NCI-H2227 (cell line): ENCODE measurements around the gene BTBD9.

Experiments
- DNase-seq: peaks from one replicate; lab custom pipeline; 2025; ENCODE audit not compliant: unreplicated experiment; lab: John Stamatoyannopoulos, UW

The BTBD9 gene

DNA sequence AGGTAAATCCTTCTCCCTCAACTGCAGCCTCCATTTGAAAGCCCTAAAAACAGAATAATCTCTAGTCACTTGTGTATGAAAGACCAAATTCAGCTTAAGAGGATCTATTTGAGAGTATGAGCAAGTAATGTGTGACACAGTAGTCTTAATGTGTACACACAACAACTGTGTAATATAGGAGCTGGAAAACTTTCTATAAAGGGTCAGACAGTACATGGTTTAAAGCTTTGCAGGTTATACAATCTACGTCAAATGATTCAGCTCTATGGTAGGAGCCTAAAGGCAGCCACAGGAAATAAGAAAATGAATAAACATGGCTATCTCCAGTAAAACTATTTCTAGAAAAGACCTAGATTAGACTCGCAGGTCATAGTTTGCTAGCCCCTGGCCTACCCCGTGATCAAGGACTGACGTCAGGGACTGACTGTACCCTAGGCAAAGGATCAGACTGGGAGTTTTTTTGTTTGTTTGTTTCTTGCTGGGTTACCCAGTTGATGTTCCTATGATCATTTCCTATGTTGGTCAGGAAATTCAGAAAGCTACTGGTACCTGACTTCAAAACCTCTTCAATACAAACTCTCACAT, 39.7 kb downstream of the BTBD9 start:
- DNase-seq = no peak

DNA sequence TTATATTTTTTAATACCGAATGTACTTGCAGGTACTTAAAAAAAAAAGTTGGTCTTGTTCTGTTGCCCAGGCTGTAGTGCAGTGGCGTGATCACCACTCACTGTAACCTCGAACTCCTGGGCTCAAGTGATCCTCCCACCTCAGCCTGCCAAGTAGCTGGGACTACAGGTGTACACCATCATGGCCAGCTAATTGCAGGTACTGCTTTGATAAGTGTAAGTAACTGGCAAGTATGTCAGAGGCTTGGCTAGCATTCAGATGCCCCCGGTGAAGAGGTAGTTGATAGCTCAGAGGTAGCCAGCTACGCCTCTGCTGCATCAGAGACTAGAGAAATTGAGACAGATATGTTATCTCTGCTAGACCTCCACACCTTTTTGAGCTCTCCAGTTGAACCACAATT, 40.5 kb downstream of the BTBD9 start:
- no peak for DNase-seq

DNA sequence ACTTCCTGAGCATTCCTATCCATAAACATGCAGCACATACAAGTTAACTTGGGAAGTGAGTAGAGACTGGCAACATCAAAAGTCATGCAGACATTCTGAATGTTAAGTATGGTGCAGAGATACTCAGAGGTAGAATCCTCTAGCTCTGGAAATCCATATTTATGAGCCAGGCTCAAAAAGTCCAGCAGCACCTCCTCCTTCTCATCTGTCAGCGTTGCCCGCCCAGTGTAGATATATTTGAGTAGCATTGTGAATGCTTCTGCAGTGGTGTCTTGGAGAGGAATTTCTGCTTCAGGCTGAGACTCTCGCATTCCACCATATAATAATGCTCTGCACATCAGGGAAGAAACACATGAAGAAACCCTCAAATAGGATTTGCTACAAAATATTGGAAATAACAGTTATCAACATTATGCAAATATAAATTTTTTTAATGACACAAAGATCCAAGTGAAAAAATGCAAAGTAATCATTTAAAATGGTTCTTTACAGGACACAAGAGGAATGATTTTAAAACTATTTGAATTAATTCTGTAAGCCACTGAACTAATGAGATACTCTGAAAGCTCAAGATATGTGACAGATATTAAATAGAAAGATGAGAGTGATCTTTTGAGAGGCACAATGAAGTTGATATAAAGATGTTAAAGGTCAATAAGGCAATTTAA, 45.6 kb downstream of the BTBD9 start:
- DNase-seq = no peak

DNA sequence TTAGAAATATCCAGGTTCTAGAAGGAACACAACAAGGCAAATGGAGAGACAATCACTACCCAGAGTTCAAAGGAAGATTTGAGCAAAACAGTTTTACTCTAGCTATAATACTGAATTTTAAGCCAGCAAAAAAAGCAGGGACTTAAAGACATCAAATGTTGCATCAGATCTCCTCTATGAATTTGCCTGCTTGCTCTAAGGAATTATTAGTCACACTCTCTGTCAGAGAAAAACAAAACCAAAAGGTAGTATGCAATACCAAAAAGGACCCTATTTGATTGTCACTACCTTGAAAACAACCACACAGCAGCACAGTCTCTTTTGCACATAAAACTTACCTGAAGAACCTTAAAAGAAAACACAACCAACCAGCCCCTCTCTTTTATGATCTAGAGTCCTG, 46.3 kb downstream of the BTBD9 start:
- no peak for DNase-seq

DNA sequence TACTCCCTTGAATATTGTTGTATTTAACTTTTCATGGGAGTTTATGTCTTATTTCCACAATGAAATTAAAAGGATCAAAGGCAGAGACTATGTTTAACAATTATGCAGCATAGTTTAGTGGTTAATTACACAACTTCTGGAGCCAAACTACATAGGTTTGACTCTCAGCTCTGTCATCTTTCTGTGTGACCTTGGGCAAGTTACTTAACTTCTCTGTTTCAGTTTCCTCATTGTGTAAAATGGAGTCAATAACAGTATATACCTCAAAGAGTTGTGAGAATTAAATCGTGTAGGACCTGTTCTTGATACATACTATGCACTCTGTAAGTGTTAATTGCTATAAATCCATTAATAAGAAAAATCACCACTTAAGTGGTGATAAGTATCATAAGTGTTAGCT, 48.3 kb downstream of the BTBD9 start:
- DNase-seq = no peak

DNA sequence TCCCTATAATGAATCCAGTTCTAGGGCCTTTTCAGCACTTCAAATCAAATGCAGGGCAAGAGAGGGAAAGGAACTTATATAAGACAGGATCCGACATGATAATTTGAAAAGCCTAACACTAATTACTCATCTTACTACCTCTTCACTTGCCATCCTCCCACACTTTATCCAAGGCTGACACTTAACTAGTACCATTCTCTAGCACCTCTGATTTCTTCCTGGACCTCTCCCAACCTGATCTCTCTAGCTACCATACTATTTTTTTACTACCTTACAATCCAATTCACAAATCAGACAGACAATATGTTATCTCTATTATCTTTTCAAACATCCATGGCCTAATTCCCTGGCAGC, 50.4 kb downstream of the BTBD9 start:
- DNase-seq = no peak

DNA sequence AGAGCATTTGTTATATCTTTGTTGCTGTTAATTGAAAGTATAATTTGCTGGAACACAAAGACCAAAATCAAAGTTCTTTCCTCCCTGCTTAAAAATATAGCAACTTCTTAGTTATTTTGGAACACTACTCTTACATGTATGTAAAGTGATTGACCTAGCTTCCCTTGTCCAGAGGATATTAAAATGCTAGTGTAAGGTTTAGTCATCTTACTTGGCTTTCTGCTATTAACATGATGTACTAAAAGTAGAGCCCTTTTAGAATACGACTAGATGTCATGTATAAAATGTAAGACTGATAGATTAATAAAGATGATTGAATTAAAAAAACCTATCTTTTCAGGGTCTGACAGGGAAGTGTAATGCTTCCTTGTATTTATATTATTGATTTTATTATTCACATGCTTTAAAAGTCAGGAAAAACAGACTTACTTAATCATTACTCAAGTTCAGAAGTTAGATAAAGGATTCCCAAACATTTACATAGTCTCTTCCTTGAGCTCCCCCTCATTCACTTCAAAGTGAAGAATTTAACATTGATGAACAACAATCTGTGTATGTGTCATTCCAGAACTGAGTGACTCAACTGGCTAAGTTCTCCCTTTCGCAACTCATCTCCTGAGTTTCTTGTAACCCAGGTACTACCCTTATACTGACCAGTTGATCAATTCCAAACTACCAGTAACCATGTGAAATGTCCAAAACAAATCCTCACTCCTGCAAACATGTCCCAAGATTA, 50.9 kb downstream of the BTBD9 start:
- DNase-seq = no peak

DNA sequence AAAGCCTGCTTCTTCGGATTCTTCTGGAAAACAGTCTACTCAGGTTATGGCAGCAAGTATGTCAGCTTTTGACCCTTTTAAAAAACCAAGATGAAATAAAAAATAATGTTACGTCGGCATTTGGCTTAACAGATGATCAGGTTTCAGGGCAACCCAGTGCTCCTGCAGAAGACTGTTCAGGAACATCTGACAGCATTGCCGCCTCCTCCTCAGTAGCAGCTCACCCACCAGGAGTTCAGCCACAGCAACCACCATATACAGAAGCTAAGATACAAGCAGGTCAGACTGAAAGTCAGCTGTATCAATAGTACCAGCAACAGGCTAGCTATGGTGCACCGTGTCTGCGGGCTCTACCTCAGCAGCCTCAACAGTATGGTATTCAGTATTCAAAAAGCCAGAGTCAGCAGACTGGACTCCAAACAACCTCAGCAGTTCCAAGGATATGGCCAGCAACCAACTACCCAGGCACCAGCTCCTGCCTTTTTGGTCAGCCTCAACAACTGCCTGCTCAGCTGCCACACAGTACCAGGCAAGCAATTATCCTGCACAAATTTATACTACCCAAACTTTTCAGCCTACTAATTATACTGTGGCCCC, 51.9 kb downstream of the BTBD9 start:
- no peak for DNase-seq

DNA sequence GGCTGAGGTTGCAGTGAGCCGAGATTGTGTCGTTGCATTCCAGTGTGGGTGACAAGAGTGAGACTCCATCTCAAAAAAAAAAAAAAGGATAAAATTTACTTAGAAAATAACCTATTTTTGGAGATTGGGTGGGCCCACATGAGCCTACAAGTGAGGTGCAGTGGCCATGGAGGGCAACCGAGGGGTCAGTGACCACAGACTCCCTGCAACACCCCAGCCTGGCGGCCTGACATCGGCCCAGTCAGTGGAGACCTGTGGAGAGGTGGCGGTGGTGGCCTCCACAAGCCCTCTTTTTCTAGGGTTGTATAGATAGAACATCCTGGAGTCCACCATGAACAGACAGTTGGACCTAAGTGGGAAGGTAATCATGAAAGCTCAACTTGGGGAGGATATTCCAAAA, 52.7 kb downstream of the BTBD9 start:
- DNase-seq = no peak

DNA sequence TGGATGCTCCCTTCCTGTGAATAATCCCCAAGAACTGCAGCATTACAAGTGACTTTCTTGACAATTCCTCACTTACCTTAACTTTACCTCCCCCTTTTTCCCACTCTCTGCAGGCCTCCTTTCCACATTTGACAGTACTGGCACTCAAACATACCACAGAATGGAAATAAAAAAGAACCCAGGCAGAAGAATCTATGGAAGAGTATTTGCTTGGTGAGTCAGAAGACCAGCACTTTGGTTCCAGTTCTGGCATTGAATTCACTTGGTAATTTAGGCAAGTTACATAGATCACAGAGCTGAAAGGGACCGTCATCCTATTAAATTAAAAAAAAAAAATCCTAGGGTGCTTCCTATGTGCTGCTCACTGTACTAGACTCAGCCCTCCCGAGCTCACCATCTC, 55.0 kb downstream of the BTBD9 start:
- no peak for DNase-seq

DNA sequence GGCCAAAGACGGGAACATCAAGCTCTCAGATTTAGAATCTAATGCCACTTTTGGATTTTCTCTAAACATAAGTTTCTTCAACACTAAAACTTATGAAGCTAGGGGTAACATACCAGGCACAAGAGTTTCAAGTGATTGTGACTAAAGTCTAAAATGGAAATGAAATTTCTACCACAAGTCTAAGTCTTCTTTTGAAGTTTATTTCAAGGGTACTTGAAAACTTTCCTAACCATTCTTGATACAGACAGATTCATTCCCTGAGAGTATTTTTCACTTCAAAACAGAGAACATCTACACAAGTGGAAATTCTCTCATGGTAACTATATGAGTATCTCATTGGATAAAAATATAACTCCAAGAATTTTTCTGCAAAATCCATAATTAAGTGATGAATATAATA, 56.2 kb downstream of the BTBD9 start:
- DNase-seq = no peak

DNA sequence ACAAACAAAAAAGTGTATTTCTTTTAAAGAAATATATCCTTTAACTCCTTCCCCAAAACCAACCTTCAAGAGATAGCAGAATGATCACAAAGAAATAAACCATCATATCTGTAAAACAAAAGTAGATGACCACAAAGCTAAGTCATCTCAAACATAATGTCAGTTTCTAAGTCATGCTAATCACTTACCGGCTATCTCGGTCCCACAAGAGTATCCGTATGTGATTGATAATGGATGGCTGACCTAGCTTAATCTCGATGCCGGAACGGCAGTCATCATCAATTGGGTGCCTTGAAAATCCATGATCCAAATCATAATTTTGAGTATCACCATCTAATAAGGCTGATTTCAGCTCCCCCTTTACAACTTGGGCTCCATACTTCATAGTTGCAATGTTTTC, 59.7 kb downstream of the BTBD9 start:
- no peak for DNase-seq

DNA sequence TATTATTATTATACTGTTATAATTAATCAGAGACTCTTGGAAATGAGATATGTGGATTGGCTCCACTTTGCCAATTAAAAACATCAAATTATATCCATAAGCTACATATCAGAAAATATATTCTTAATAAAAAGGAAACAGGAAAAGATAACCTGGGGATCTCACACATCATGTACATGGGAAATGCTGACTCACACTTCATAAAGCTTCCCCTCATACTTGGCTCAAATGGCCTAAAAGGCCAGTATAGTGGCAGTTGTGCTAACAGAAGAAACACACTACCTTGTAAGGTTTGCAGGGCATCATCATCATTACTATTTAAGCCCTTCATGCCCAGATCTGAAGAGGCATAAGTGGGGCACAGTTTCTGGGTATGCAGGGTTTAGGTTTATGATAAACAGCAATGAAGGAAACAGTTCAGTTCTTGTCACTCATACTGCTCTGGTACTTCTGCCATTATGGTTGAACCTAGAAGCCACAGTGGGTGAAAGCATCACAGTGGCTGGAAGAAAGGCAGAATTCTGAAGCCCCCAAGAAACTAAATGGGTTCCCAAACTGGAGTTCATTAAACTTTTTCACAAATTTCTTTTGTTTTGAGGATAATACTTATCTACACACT, 60.6 kb downstream of the BTBD9 start:
- no peak for DNase-seq

DNA sequence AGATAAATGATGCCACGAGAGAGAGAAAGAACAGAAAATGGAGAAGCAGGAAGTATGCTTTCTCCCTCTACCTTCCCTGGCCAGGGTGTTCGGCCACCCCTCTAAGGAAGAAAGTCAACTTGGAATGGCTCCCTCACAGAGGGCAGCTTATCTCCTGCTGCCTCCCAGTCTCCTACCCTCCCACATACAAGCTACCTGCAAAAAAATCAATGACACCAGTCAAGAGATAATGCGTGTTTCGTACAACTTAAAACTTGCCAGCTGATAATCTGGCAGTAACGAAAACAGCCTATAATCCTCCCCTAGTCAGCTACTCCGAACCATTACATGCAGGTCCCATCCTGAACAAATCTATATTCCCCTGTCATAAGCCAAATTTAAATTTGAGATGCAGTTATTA, 61.7 kb downstream of the BTBD9 start:
- DNase-seq = no peak

DNA sequence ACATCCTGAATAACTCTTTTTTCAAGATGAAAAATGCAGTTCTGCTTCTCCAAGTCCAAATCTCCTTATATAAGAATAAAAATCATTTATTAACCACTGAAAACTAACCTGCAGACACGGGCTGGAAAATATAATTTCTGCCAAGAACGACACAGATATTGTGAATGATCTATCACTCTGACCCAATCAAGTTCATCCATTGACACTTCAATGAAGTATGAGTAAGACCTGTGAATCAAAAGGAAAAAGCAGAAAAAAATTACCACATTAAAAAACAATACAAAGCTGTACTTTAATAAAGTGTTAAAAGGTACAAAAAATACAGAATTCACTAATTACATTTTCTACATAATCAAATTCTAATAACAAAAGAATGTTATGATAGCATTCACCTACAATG, 62.2 kb downstream of the BTBD9 start:
- no peak for DNase-seq

DNA sequence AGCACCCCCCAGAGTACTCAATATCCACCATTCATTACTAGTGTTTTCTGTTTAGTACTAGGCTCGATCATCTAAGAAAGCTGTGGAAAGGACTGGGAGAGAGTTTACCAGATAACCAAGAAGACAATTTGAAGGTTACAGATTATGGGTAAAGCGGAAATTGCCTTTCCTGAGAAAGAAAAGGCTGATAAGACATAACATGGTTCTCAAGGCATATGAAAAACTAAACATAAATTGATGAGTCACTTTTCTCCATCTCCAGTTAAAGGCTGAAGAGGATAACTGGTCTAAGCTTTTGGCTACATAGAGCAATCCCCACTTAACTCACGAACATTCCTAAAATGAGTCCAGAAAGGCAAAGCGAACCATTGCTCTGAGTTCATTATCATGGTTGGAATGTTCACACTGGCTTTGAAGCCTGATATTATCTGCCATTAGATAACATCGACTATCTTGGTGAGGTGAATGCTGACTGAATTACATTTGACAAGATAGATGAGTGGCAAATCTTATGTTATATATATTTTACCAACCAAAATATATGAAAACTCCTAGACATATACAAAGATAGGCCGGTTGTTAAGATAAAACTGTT, 65.8 kb downstream of the BTBD9 start:
- no peak for DNase-seq

DNA sequence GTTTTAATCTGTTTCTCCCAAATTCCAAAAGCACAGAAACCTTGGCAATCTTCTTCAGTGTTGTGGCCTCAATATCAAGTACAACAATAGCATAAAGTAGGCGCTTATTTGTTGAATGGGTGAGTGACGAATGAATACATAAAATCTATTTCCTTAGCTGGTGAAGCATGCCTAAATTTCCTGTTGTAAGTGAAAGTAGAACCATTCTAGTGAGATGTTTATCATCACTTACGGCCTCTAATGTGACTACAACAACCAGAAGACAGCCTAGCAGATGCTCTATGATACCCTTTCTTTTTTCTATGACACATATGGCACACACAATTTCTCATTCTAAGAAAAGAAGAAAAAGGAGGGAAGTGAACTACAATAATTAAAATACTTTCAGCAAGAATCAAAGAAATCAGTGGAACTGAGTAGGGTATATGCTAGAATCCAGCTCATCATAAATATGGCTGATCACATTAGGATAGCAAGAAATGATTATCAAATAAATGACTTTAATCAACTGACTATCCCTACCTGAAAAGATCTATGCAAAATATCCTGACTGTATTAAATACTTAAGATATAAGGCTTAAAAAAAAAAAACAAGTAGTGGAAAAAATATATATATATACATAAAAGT, 67.4 kb downstream of the BTBD9 start:
- no peak for DNase-seq

DNA sequence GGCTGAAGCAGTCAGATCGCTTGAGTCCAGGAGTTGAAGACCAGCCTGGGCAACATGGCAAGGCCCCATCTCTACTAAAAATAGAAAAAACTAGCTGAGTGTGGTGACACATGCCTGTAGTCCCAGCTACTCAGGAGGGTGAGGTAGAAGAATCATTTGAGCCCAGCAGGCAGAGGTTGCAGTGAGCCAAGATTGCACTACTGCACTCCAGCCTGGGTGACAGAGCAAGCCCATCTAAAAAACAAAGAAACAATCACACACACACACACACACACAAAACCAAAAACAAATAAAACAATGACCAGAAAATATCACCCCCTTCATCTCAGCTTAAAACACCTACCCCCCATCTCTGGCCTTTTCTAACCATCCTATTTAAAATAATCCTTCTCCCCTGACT, 68.0 kb downstream of the BTBD9 start:
- DNase-seq = no peak

DNA sequence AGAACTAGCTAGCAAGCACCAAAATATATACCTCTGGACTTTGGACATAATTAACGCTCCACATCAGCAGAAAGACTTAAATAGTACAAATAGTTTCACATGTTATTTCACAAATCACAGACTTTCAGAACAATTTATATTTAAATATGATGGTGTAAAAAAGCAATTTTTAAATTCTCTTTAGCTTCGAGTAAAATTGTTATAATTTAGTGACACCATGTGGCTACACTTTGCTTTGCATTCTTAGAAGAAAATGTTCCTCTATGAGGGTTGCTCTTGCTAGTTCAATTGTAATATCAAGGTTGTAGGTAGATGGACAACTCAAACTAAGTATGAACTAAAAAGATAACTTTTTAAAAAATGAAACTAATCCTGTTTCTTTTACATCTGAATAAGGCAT, 69.0 kb downstream of the BTBD9 start:
- DNase-seq = peak; percentile 32

DNA sequence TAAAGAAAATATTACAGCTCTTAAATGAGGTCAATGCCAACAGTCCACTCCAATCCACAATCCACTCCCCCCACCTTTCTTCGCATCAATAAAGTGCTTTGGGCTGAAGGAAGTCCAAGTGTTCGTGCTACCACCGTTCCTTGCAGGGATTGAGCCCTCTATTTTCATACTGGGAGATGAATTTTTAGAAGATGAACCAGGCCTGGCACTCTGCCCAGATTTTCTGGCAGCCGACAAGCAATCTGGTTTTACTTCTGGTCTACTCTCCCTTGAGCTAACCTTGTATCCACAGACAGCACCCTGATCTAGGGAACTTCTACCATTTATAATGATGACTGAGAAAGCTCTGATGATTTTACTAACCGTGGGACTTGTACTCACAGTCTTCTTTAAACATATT, 72.3 kb downstream of the BTBD9 start:
- peak; percentile 80 for DNase-seq
